C4-2B (cell line): Measurements from ENCODE around the gene FAM221B.

Experiments used
- ZFX ChIP-seq: fragments of 450-650 bp; IDR thresholded peaks from 2 replicates; pipeline ENCODE4 v1.6.1; 2017
- TF ChIP-seq, protein P1 (sequence below): fragments of 450-650 bp; conservative IDR thresholded peaks from 2 replicates; pipeline ENCODE4 v1.5.1; 2017; ENCODE audit warnings: mild to moderate bottlenecking

- TF ChIP-seq, protein P1, sequence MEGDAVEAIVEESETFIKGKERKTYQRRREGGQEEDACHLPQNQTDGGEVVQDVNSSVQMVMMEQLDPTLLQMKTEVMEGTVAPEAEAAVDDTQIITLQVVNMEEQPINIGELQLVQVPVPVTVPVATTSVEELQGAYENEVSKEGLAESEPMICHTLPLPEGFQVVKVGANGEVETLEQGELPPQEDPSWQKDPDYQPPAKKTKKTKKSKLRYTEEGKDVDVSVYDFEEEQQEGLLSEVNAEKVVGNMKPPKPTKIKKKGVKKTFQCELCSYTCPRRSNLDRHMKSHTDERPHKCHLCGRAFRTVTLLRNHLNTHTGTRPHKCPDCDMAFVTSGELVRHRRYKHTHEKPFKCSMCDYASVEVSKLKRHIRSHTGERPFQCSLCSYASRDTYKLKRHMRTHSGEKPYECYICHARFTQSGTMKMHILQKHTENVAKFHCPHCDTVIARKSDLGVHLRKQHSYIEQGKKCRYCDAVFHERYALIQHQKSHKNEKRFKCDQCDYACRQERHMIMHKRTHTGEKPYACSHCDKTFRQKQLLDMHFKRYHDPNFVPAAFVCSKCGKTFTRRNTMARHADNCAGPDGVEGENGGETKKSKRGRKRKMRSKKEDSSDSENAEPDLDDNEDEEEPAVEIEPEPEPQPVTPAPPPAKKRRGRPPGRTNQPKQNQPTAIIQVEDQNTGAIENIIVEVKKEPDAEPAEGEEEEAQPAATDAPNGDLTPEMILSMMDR, result no peak
- TF ChIP-seq ZFX, result no peak
Observed at GRCh38 chr9:35861161-35861897, 32.8 kb upstream of the FAM221B start.
